Keratinocyte (primary cell): ENCODE data around the gene LCA5.

ENCODE experiments used
- CTCF ChIP-seq, 3 experiments: IDR thresholded peaks in 1 of 3; conservative IDR thresholded peaks in 1 of 3; optimal IDR thresholded peaks in 1 of 3; 2 replicates in 2 of 3; 3 replicates in 1 of 3; pipeline versions ENCODE3 to v1.5.1; 2011; ENCODE audit warnings: low read length in 3 of 3, mild to moderate bottlenecking in 3 of 3, moderate library complexity in 2 of 3, control low read depth in 1 of 3, inconsistent platforms in 1 of 3; ENCODE audit not compliant: insufficient read depth in 2 of 3; ENCODE audit errors: extremely low read depth in 1 of 3
- EZH2 ChIP-seq: IDR thresholded peaks from one replicate; pipeline ENCODE4 v1.6.1; 2012; ENCODE audit warnings: inconsistent platforms, mild to moderate bottlenecking, low read length, moderate library complexity

DNA sequence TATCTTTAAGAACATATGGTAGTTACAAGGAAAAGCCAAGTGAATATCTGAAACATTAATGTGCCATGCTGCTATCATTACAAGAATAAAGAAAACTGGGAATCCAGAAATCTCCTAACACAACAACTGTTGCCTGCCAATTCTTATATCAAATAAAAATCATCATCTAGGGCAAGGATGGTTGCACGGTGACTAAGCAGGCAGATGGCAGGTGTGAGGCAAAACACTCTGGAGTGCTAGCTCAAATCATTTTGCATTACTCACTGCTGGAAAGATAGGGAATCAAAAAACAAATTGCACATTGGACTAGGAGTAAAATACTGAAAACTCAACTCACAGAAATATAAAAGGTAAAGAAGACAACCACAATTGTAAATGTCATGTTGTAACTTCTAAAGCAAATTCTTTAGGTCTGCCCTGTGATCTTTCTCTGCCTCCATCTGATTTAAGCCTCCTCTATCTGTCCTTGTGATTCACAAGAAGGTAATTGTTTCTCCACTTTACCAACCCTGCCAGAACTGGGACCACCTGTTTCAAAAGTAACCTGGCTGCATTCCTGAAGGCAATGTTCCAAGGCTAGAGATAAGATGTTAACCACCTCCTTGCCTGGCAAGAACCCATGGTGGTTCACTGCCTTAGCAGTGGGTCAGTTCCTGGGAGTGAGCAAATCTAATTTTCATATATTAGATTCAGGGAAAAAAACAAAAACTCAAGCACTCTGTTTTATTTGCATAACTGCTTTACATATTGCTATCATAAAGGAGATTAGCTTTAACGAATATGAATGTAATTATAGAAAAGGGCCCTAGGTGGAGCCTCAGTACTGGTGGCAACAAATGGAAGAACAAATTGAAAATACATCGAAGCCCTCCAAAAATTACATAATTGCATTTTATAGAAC, 33.1 kb upstream of the LCA5 start:
- TF ChIP-seq CTCF (optimal IDR thresholded peaks at IDR 0.05 in 1 of 3, IDR thresholded peaks at IDR 0.05 in 1 of 3, conservative IDR thresholded peaks at IDR 0.05 in 1 of 3; ENCODE audit: extremely low read depth in 1 of 3, insufficient read depth in 2 of 3, low read length in 3 of 3) (peak in 2 of 3 experiments; percentile 42 to 48), EZH2 (no peak)
